ENCODE measurements around the gene VWA1.

The VWA1 gene

GRCh38 chr1:1422465-1423244, 12.8 kb upstream of the VWA1 start (continued):
- TF ChIP-seq PATZ1 (CRISPR knock-in tag; IDR thresholded peaks at IDR 0.05; ENCODE audit: borderline replicate concordance) (no peak), ESRRG (CRISPR knock-in tag; IDR thresholded peaks at IDR 0.05) (peak; percentile 58; the same call in 1 of the 2 replicates), OSR1 (CRISPR knock-in tag; IDR thresholded peaks at IDR 0.05) (peak; percentile 75; the same call in 1 of the 2 replicates), ZFP30 (CRISPR knock-in tag; IDR thresholded peaks at IDR 0.05) (no peak), ISL1 (CRISPR knock-in tag; IDR thresholded peaks at IDR 0.05) (peak; percentile 75)

GRCh38 chr1:1423245-1423597, 12.3 kb upstream of the VWA1 start:
- ATAC-seq: no peak
- TF ChIP-seq POU6F1 (CRISPR knock-in tag; IDR thresholded peaks at IDR 0.05; ENCODE audit: borderline replicate concordance, low read depth) (no peak), CSRNP3 (CRISPR knock-in tag; IDR thresholded peaks at IDR 0.05) (no peak), ZNF565 (CRISPR knock-in tag; conservative IDR thresholded peaks at IDR 0.05; ENCODE audit: low read depth) (no peak), PATZ1 (CRISPR knock-in tag; IDR thresholded peaks at IDR 0.05; ENCODE audit: borderline replicate concordance) (no peak), GLIS3 (CRISPR knock-in tag; IDR thresholded peaks at IDR 0.05) (no peak), BACH2 (CRISPR knock-in tag; IDR thresholded peaks at IDR 0.05; ENCODE audit: borderline replicate concordance) (no peak), ZNF70 (CRISPR knock-in tag; IDR thresholded peaks at IDR 0.05) (no peak), ZFP30 (CRISPR knock-in tag; IDR thresholded peaks at IDR 0.05) (no peak), RARB (CRISPR knock-in tag; IDR thresholded peaks at IDR 0.05) (no peak)

- ATAC-seq: no peak
- no peak for TF ChIP-seq BACH2 (CRISPR knock-in tag; IDR thresholded peaks at IDR 0.05; ENCODE audit: borderline replicate concordance)
- TF ChIP-seq TCF4 (CRISPR knock-in tag; IDR thresholded peaks at IDR 0.05; ENCODE audit: borderline replicate concordance): no peak
- no peak for TF ChIP-seq ESRRG (CRISPR knock-in tag; IDR thresholded peaks at IDR 0.05)
- TF ChIP-seq ARNTL (CRISPR knock-in tag; IDR thresholded peaks at IDR 0.05; ENCODE audit: borderline replicate concordance, low read depth): no peak
- no peak for TF ChIP-seq ZNF70 (CRISPR knock-in tag; IDR thresholded peaks at IDR 0.05)
- TF ChIP-seq ZC3H10 (CRISPR knock-in tag; IDR thresholded peaks at IDR 0.05): no peak
- no peak for TF ChIP-seq PATZ1 (CRISPR knock-in tag; IDR thresholded peaks at IDR 0.05; ENCODE audit: borderline replicate concordance)
- no peak for TF ChIP-seq GLIS3 (CRISPR knock-in tag; IDR thresholded peaks at IDR 0.05)
- TF ChIP-seq ZFP30 (CRISPR knock-in tag; IDR thresholded peaks at IDR 0.05): no peak
- no peak for TF ChIP-seq SNAI2 (CRISPR knock-in tag; IDR thresholded peaks at IDR 0.05)
- no peak for TF ChIP-seq CSRNP3 (CRISPR knock-in tag; IDR thresholded peaks at IDR 0.05)
- TF ChIP-seq ZNF8 (CRISPR knock-in tag; IDR thresholded peaks at IDR 0.05): no peak
- TF ChIP-seq ISL1 (CRISPR knock-in tag; IDR thresholded peaks at IDR 0.05): no peak
- no peak for TF ChIP-seq CSDC2 (CRISPR knock-in tag; IDR thresholded peaks at IDR 0.05)
- TF ChIP-seq OSR1 (CRISPR knock-in tag; IDR thresholded peaks at IDR 0.05): no peak
- TF ChIP-seq RARB (CRISPR knock-in tag; IDR thresholded peaks at IDR 0.05): no peak
- TF ChIP-seq CREB5 (CRISPR knock-in tag; IDR thresholded peaks at IDR 0.05; ENCODE audit: low read depth): no peak
Measured at GRCh38 chr1:1424707-1425106, 10.8 kb upstream of the VWA1 start.
